Ascending aorta (tissue), 2 donors: Measurements from ENCODE around the gene MGME1. TPM values are rescaled to one million over a fixed set of nuclear protein-coding genes. Genes with fewer than 3 reads are reported as not detected.

Experiments
- DNase-seq, 2 donors: peaks; one replicate each; pipeline ENCODE4 v3.0.0-alpha.2; 2019; ENCODE audit warnings: low spot score in 2 of 2
- H3K27ac ChIP-seq, 2 donors: fragments of 200-600 bp; sonication (generic); one replicate each; pipeline ENCODE4 v1.5.1; 2016 to 2017; ENCODE audit warnings: mild to moderate bottlenecking in 1 of 2
- H3K27me3 ChIP-seq: fragments of 200-600 bp; sonication (generic); one replicate; pipeline ENCODE4 v1.5.1; 2017
- H3K36me3 ChIP-seq, 2 donors: fragments of 200-600 bp; sonication (generic); one replicate each; pipeline ENCODE4 v1.5.1; 2016
- H3K4me1 ChIP-seq, 2 donors: fragments of 200-600 bp; sonication (generic); one replicate each; pipeline ENCODE4 v1.5.1; 2016 to 2017; ENCODE audit warnings: mild to moderate bottlenecking in 1 of 2
- H3K4me3 ChIP-seq, 2 donors: fragments of 200-600 bp; sonication (generic); one replicate each; pipeline ENCODE4 v1.5.1; 2016 to 2017; ENCODE audit warnings: mild to moderate bottlenecking in 1 of 2
- H3K9me3 ChIP-seq, 2 donors: fragments of 200-600 bp; sonication (generic); one replicate each; pipeline ENCODE4 v1.5.1; 2016
- CTCF ChIP-seq, 3 experiments: fragments of 200-600 bp in 2 of 3; fragments of 450-650 bp in 1 of 3; sonication (generic) in 2 of 3; IDR thresholded peaks; one replicate each; pipeline ENCODE4 v1.5.1; 2016 to 2019; ENCODE audit warnings: antibody characterized with exemption in 3 of 3, mild to moderate bottlenecking in 1 of 3, moderate library complexity in 1 of 3
- intact Hi-C: fragments of 100-400 bp; cut with DNase I; formaldehyde crosslinking; loops from one replicate; pipeline ENCODE4 v1.15.1; 2023
- total RNA-seq: library from RNA; depleted of rRNA; stranded (reverse); fragments of >200 nt; gene quantifications from one replicate; pipeline ENCODE4 v1.1.0, GENCODE V29; 2016

The MGME1 gene
- 0.85 TPM for total RNA-seq

GRCh38 chr20:17968366-17969277 is at the start of gene MGME1, which contains the start of gene SNX5:
Gene MGME1, plus strand, starts transcription at chr20:17969018. Its CDS starts 842 bp downstream, at chr20:17969860.
Gene SNX5, minus strand, starts transcription at chr20:17968794. Its CDS starts 369 bp downstream, at chr20:17968425.
- intact Hi-C loops, result loop anchor here (1.0 to 5.0 kb wide), 7 partner anchors 32 to 539 kb away; partner anchors contain the start of genes DZANK1, KAT14, PET117 and POLR3F
- no peaks in the 10 kb centered on the region for H3K36me3 ChIP-seq
- peak within 1 kb of the TSS; percentile 79 to 84 for H3K4me3 ChIP-seq
- H3K4me1 ChIP-seq, result peaks cover 4 to 31% of the 10 kb centered on the region in 2 donors
- peak within 1 kb of the TSS; percentile 94 to 96 for H3K27ac ChIP-seq
- TF ChIP-seq CTCF (IDR thresholded peaks at IDR 0.05), result no peak
- H3K9me3 ChIP-seq, result no peaks in the 10 kb centered on the region
- peak; percentile 99 to 100 for DNase-seq
- H3K27me3 ChIP-seq, result no peaks in the 10 kb centered on the region

- no peaks in the 10 kb centered on the region for H3K36me3 ChIP-seq
- H3K4me3 ChIP-seq, result no peak overlapping the region
- TF ChIP-seq CTCF (IDR thresholded peaks at IDR 0.05), result no peak
- no peak for DNase-seq
- no peaks in the 10 kb centered on the region for H3K4me1 ChIP-seq
- no peaks in the 10 kb centered on the region for H3K27me3 ChIP-seq
- no peaks in the 10 kb centered on the region for H3K9me3 ChIP-seq
- intact Hi-C loops, result no loop called here
- H3K27ac ChIP-seq, result no peak overlapping the region
Observed at GRCh38 chr20:17919149-17919548, 49.7 kb upstream of the MGME1 start.

GRCh38 chr20:17921774-17922173 is 47.0 kb upstream of the MGME1 start:
- Histone ChIP-seq H3K36me3 (no peaks in the 10 kb centered on the region), H3K4me1 (no peaks in the 10 kb centered on the region), H3K9me3 (no peaks in the 10 kb centered on the region), H3K4me3 (no peak overlapping the region), H3K27ac (no peak overlapping the region), H3K27me3 (no peaks in the 10 kb centered on the region)
- DNase-seq, result no peak
- no peak for TF ChIP-seq CTCF (IDR thresholded peaks at IDR 0.05)
- intact Hi-C loops, result no loop called here

- no peak for DNase-seq
- H3K27ac ChIP-seq, result no peak overlapping the region
- peaks cover 0 to 7% of the 10 kb centered on the region in 2 donors for H3K4me1 ChIP-seq
- H3K36me3 ChIP-seq, result no peaks in the 10 kb centered on the region
- H3K9me3 ChIP-seq, result no peaks in the 10 kb centered on the region
- H3K4me3 ChIP-seq, result no peak overlapping the region
- TF ChIP-seq CTCF (IDR thresholded peaks at IDR 0.05), result no peak
- intact Hi-C loops, result no loop called here
- H3K27me3 ChIP-seq, result no peaks in the 10 kb centered on the region
Observed at GRCh38 chr20:17925141-17925939, 43.5 kb upstream of the MGME1 start.

GRCh38 chr20:17925940-17926300 is 42.9 kb upstream of the MGME1 start:
- no peak for TF ChIP-seq CTCF (IDR thresholded peaks at IDR 0.05)
- no peaks in the 10 kb centered on the region for H3K27me3 ChIP-seq
- H3K9me3 ChIP-seq, result no peaks in the 10 kb centered on the region
- no peak overlapping the region for H3K27ac ChIP-seq
- peaks cover 0 to 7% of the 10 kb centered on the region in 2 donors for H3K4me1 ChIP-seq
- no peak overlapping the region for H3K4me3 ChIP-seq
- intact Hi-C loops, result no loop called here
- H3K36me3 ChIP-seq, result no peaks in the 10 kb centered on the region
- no peak for DNase-seq
